GM21723 (cell line): ENCODE data around the gene ADGRL1.

ENCODE experiments used
- ATAC-seq: cut with Tn5 transposase; IDR thresholded peaks from one replicate; pipeline ENCODE4 v1.9.1; 2021; ENCODE audit warnings: mild to moderate bottlenecking, moderate library complexity; ENCODE audit not compliant: unreplicated experiment

The ADGRL1 gene

DNA sequence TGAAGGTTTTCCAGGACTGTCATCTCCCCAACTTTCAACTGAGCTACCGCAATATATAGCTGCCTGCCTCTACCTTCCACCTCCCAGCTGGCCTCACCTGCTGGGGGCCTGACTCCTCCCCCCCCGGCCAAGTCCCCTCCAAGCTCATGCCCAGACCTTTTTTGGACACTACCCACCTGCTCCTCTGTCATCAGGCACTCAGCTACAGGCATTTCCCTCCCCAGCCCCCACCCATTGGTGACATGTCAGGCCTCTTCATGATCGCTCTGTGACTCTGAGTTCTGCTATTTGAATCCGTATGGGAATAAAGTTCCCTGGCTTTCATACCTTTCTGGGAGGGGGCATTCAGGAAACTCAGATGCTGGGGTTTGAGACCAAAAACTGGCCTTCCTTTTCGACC is 90.2 kb downstream of the ADGRL1 start:
- no peak for ATAC-seq

DNA sequence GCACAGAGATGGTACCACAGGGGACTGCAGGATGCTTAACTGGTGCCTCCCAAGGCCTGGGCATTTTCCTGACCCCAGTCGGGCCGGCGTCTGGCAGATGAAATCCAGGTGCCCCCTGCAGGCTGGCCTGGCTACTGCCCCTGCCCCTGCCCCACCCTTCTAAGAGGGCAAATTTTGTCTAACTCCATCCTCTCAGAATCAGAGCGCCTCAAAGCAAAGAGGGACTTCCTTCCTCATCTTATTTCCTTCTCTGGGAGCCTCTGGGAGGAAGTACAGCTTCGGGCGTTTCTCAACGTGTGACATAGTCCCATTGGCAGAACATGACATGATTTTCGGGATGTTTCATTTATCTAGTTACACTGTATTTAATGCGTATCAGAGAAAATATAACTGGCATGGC is 91.1 kb downstream of the ADGRL1 start:
- no peak for ATAC-seq

DNA sequence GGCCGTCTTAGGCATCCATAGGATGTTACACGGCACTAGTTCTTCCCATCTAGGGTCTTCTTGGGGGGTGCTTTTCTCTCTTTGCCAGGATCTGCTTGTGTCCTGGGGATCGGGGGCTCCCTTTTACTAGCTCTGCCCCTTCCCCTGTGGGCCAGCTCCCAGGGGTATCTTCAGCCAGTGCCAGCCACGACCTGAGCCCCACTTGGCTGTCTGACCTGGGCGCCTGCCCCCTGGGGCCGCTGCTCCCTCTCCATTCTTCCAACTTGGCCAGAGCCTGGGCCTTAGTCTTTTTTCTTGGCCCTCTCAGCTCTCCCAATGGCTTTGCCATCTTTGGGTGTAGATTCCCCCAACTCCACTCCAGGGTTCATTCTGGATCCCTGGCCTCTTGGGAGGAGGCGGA is 91.5 kb downstream of the ADGRL1 start:
- no peak for ATAC-seq

DNA sequence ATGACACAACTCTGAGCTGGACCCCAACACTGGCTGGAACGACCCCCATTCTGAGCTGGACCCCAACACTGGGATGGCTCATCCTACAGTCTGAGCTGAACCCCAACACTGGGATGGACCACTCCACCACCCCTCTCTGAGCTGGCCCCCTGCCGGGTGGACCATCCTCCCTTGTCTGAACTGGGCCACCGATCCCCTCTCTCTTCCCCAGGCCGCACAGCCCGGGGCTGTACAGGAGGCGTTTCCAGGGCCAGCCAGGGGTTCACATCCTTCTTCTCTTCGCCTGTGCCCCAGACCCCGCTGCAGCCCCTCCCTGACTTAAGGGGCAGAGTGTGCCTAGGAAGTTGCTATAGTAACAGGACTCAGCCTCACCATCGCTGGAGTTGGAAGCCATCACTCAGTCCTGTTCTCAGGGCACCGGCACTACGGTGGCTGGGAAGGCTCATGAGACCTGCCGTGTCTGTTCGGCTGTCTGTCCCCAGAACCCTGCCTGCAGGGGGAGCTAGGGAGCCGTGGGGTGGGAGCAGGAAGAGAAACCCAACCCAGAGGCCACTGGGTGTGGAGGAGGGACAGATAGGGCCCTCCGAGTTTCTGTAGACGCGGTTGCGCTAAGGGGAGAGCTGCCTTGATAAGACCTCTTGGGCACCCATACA is 92.1 kb downstream of the ADGRL1 start:
- ATAC-seq: no peak

DNA sequence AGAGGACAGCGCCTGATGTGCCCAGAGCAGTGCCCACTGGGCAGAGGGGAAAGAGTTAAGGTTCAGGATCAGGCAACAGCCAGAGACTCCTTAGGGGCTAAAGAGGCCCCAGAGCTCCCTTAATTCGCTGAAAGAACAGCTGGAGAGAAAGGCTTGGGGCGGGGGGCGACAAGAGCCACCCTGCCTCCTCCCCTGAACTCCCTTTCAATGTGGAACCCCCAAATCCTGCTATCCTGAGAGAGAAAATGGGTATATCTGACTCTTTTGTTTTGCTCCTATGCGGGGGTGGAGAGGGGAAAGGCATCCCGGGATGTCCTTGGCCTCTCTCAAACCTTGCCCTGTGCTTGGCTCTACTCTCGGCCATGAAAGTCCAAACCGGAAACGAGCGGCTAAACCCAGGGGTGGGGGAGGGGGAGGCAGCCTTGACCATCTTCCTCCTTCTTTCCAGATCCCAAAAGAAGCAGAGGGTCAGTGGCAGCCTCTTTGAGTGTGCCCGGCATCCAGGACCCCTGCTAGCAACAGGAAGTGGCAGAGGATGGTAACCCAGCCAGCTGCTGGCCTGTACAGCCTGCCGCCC is 93.1 kb downstream of the ADGRL1 start:
- ATAC-seq: no peak

DNA sequence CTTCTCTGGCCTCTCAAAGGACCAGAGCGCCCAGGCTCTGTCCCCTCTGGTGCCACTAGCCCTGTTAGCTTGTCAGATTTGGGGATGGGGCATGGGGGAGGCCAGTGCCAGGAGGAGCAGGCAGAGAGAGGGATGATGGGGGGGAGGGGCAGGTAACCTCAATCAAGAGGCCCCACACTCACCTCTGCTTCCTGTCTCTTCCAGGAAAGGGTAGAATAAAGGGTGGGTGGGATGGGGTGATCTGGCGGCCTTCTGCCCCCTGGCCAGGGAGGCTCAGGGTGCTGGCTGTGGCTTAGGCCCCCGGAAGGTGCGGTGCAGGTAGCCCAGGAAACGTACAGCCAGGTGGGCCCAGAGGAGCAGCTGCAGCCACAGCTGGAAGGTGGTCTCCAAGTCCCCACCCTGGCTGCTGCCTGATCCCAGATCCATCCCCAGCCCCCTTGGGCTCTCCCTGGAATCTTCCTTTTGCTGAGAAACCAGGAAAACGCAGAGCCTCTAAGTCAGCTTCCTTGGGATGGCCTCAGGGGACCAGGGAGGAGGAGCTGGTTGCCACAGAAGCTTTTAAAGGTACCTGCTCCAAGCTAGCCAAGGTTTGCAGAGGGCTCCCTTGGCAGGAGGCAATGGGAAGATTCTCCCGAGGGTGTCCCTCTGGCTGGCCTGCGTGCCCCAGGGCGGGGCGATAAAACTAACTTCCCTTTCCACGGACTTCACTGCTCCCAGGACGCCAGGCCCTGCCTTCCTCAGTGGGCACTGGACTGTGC is 93.7 kb downstream of the ADGRL1 start:
- no peak for ATAC-seq

DNA sequence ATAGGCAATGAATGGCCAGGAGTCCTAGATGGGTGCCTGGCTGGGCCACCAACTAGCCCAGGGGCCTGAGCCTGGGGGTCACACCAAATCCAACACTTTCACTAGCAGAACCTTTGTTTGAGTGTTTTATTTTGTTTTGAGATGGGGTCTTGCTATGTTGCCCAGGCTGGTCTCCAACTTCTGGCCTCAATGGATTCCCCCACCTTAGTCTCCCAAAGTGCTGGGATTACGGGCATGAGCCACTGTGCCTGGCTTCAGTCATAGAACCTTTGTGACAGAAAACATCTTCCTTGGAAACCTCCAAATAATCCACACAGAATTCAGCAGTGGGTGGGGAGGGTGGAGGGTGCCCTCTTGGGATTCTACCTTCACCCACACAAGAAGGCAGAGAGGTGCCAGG is 94.5 kb downstream of the ADGRL1 start:
- ATAC-seq: no peak

DNA sequence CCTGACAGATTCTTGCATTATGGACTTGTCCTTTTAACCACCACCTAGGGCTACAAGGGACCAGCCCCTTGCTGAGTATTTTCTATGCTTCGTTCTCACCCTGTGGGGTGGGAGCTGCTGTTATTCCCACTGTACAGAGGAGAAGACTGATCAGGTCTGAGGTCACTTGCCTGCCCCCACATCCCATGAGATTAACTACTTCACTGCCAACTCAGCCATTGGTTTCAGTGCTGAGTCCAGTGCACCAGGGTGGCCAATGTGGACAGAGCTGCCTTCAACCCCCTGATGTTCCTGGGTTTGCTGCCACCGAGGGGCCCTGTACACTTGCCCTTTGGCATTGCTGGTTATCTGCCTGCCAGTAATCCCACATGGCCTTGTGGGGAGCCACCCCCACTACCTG is 95.3 kb downstream of the ADGRL1 start:
- ATAC-seq: no peak

DNA sequence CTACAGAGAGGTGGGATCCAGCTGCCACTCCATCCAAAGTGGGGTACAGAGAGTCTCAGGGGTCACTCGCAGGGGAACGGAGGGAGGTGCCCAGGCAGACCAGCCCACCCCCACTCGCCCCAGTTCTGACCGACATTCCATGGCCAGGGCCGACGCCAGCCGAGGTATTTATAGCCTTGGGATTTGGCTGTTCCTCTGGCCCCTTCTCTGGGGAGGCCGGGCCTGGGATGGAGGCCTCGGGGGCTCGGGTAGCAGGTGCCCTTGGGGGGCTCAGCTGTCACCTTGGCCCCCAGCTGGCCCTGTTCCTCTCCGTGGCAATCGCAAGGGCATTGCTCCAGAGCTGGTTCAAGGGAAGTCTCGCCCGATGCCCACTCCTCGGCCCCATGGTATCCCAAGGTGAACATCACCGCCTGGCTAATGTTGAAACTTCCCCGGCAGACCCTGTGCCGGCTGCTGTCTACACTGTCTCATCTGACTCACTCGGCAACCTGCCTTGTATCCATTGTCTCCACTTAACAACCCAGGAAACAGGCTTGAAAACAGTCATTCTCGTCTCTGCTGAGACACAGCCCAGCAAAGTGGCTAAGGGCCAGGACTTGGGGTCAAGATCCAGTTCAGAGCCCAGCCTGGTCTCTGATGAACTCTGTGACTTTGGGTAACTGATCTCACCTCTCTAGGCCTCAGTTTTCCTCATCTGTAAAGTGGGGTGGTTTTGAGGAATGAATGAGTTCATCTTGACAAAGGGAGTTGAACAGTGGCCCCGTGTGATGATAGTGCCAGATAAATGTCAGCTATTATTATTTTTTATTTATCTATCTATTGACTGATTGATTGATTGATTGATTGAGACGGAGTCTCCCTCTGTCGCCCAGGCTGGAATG is 98.1 kb downstream of the ADGRL1 start:
- ATAC-seq: no peak

DNA sequence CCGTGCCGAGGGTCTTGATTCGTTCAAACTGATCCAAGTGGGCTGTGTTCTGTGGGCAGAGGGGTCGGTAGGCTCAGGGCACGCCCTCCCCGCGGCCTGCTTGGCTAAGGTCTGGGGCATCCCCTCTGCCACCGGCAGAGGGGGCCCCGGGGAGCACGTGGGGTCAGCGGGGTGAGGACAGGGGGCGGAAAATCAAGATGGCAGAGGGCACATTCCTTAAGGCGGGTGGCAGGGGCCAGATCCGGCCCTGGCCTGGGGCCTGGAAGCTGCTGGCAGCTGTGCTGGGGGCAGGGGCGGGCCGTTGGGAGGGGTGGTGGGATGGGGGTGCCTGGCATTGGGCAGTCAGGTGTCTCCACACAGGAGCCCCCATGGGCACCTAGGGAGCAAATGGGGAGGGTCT is 99.1 kb downstream of the ADGRL1 start:
- ATAC-seq: no peak

DNA sequence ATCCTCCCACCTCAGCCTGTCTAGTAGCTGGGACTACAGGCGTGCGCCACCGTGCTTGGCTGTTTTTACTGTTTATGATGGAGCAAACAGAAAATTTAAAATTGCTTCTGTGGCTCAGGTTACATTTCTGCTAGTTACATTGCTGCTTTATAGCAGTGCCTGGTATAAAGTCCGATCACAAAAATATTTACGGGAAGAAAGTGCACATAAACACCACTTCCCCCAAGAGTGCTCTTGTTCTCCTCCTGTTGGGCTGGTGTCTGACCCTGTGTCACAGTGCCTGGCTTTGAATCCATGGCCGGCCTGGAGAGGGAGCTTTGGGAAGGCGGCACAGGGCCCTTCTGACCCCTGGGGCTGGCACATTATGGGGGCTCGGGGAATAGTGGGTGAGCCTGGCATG is 100.3 kb downstream of the ADGRL1 start:
- no peak for ATAC-seq

DNA sequence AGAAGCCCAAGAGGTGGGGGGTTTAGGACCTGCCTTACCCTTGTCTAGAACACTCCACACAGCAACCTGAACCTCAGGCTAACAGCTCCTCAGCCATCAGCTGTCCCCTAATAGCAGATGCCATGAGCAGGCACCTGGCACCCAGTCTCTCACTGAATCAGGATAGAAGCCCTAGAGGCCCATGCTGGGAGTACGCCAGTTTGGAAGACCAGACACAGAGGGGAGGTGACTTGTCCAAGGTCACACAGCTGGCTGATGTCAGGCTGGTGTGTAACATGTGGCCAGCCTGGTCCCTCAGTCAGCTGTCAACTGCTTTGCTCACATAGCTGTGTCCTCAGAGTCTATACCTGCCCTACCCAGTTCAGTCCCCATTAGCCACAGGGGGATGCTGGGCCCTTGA is 102.7 kb downstream of the ADGRL1 start:
- ATAC-seq: no peak

DNA sequence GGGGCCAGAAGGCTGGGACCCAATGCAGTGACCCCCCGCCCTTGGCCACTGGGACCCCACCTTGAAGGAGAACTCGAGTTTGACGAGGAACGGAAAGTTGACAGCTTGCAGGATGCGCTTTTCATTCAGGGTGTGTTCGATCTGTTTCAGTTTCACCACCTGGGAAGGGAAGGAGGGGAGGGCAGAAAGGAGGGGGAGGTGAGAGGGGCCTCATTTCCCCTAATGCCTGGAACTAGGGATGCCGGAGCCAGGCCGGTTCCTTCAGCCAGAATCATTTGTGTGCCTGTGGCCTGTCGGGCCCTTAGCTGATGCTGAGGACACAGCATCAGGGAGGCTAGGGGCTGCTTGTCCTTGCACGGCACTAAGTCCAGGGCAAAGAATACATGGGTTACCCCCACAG is 103.2 kb downstream of the ADGRL1 start:
- ATAC-seq: no peak

DNA sequence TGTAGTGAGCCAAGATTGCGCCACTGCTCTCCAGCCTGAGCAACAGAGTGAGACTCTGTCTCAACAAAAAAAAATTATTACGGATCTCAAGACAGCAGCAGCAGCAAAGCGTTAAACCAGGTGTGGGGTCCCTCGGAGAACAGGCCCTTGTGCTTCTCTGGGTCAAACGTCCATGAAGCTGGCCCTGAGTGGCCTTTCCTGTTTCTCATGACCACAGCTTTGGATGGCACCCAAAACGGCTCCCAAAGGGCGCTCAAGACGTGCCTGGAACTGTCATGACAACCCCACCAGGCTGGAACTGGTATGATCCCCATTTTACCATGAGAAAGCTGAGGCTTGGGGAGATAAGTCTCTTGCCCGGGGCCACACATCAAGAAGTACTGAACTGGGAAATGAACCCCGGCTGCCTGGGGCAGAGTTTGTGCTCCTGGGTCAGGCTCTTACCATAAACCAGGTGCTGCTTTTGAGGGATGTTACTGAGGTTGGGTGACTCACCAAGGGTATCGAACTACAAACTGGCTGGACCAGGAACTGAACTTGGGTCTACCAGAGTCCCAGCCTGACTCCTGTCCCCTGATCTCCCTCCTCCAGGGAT is 103.8 kb downstream of the ADGRL1 start:
- no peak for ATAC-seq

DNA sequence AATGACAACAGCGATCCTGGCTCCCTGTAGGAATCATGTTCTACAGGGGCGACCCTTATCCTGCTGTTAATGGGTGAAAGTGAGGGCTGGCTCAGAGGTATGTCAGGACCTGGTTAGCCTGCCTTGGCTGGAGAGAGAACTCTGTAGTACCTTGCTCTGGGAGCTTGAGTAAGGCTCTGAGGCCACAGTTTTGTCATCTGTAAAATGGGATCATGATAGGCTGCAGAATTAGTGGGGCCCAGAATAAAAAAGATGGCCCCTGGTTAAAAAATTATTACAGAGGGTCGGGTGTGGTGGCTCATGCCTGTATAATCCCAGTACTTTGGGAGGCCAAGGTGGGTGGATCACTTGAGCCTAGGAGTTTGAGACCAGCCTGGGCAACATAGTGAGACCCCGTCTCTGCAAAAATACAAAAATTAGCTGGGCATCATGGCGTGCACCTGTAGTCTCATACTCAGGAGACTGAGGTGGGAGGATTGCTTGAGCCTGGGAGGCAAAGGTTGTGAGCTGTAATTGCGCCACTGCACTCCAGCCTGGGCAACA is 104.9 kb downstream of the ADGRL1 start:
- ATAC-seq: no peak
